OCI-M1 (cell line): Measurements from ENCODE around the gene OTOF.
"Not testable (repeated sequence)": the region's sequence is repeated elsewhere in the genome, so short reads cannot be mapped to it uniquely, and the experiment has no call there.

Experiments used
- DNase-seq: peaks from one replicate; lab custom pipeline; 2025; lab: John Stamatoyannopoulos, UW

Gene OTOF

GRCh38 chr2:26479789-26480565, 2.1 kb upstream of the OTOF start:
- DNase-seq, result no peak

DNA sequence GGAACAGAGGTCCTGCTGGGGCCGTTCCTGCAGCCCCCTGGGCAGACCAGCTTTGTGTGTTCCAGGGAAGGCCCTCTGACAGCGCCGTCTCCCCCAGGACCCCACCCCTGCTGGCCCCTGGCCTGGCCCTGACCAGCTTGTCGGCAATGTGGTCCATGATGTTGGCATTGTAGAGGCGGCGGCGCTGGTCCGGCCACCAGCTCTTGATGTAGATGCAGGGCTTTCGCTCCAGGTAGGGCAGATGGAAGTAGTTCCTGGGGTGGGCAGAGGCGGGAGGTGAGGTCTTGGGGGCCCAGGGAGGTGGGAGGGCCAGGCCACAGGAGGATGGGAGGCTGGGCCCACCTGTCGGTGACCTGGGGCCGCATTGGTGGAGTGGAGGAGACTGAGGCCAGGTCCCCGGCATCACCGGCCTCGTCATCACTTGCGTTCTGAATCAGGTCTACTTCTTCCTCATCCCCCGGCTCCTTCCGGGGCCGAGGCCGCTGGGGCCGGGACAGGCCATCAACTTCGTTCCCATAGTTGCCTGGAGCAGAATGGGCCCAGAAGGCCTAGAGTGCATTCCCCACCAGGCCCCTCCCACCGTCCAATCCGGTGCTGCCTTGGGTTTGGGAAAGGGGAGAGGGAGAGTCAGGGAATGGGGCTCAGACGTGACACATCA, 1.3 kb upstream of the OTOF start:
- DNase-seq, result no peak

DNA sequence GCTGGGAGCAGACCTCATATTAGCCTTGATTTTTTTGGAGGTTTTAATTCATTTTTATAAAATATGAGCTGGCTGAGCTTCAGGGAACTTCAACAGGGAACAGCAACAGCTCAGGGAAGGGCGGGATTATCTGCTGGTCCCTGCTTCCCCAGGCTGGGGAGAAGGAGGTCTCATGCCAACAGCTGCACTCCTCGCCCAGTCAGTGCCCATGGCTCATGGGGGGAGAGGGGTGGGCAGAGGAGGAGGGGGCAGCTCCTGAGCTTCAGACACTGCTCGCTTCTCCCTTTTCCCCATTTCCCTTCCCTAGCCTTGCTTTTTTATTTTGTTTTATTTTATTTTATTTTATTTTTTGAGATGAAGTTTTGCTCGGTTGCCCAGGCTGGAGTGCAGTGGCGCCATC, 442 bp upstream of the OTOF start:
- DNase-seq, result no peak

GRCh38 chr2:26477126-26477910, 606 bp downstream of the OTOF start:
- no peak for DNase-seq

DNA sequence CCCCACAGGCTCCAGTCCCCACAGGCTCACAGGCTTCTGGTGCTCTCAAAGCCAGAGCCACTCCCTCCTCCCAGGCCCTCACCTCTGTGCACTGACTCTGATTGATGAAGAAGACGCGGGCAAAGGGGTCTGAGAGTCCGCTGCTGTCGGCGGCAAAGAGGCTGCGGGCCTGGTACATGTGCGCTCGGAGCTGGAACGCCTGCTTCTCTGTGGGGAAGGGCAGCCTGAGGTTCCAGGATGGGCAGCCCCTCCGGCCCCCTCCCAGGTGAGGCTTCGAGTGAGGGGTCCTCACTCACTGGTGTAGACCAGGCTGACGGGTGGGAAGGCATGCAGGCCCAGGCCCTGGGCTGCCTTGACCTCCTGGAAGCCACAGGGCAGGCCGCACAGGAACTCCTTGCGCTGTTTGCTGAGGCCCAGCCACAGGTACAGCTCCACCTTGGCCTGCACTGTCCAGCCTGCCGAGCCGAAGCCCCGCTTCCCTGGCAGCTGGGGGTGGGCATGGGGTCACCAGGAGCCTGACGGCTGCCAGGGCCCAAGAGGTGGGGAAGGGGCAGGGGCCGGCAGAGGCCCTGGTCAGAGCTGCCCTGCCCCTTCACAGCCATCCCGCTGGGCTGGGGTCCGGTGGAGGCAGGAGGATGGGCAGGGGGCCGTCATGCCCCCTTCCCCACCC, 2.0 kb downstream of the OTOF start:
- DNase-seq, result no peak

GRCh38 chr2:26475037-26475436, 2.9 kb downstream of the OTOF start:
- DNase-seq, result no peak

- DNase-seq, result no peak
Observed at GRCh38 chr2:26474261-26474785, 3.6 kb downstream of the OTOF start.

DNA sequence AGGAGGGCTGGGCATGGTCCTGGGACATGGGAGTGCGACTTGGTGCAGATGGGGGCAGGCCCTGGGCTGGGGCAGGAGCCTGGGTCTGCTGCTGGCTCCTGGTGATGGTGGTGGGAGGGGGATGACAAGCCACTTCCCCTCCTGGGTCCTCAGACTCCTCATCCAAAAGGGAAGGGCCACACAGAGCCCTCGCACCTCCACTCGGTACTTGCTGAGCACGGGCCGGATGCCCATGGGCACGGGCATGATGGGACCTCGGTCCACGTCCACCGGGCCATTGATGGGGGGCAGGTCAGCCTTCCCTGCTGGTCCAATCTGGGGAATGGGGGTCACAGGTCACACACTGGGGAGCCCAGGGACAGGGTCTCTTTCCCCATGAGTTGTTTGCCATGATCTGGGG, 4.1 kb downstream of the OTOF start:
- no peak for DNase-seq

GRCh38 chr2:26472821-26473655, 4.9 kb downstream of the OTOF start:
- DNase-seq, result no peak

GRCh38 chr2:26471766-26472706, 5.9 kb downstream of the OTOF start:
- DNase-seq, result peak; percentile 7

DNA sequence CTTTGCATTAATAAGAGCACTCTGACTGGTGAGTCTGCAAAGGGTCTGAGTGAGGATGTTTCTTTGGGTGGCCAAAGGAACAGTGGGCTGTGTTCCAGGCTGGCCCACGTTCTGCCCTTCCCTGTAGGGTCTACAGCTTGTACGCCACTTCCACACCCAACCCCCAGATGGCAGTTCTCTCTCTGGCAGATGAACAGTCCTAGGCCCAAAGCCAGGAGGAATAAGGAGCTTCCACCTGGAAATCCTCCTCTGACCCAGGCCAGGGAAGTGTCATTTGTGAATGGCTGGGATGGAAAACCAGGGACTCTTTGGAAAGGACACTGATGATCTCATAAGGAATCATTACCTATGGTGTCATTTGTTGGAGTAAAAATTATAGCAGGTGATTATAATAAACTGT, 6.6 kb downstream of the OTOF start:
- no peak for DNase-seq

DNA sequence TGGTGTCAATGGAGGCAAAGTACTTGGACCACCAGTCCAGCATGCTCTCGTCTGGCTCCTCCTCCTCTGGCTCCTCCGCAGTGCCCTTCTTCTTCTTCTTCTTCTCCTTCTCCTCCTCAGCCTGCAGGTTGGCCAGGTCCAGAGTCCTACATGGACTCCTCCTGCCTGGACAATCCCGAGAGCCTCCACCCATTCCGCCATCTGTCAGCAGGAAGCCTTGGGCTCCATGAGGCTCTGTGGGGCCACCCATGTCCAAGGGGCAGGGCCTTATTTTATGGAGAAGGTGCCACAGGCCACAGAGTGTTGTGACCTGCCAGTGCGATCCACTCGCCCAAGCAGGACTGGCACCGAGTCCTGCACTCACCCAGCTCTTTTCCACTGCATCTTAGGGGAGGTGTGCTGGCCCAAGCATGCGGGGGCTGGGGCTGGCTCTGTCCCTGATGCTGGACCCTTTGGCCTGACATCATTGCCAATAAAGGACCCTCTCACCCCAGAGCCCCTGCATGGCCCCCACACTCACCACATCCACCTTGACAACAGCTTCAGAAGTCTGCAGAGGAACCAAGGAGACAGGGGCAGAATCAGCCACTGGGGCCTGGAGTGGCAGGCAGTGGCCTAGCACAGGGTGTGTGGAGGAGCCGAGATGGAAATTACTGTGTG, 7.2 kb downstream of the OTOF start:
- no peak for DNase-seq

- DNase-seq, result no peak
Observed at GRCh38 chr2:26469955-26470354, 8.0 kb downstream of the OTOF start.

DNA sequence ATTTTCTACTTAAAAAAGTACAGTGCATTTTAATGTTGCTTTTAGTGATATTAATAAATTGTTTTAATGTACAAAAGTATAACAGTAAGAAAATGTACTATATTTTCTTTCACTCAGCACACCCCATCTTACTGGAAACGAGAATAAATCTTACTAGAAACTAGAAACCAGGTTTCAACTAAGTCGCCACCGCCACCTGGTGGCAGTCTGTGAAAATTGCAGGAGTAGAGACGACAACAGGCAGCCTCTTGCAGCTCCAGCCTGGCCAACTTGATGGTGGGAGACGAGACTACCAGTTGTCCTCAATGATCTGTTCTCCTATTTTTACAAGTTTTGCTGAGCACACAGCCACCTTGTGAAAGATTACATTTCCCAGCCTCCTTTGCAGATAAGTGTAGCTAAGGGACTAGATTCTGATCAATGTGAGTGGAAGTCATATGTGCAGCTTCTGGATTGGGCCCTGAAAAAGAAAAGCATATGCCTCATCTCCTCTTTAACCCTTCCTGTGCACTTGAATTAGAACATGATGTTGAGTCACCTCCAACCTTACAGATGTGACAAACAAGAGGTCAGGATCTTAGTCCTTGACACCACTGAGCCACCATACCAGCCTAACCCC, 8.7 kb downstream of the OTOF start:
- peak; percentile 92 for DNase-seq

DNA sequence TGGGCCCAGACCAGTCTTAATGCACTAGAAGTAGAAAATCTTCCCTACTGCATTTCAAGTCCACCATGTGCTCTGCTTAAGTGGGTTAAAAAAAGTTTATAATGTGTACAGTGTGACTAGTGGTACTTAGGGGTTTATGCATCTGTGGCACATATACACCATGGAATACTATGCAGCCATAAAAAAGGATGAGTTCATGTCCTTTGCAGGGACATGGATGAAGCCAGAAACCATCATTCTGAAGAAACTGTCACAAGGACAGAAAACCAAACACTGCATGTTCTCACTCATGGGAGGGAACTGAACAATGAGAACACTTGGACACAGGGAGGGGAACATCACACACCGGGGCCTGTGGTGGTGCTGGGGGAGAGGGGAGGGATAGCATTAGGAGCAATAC, 9.4 kb downstream of the OTOF start:
- DNase-seq, result not testable (repeated sequence)

DNA sequence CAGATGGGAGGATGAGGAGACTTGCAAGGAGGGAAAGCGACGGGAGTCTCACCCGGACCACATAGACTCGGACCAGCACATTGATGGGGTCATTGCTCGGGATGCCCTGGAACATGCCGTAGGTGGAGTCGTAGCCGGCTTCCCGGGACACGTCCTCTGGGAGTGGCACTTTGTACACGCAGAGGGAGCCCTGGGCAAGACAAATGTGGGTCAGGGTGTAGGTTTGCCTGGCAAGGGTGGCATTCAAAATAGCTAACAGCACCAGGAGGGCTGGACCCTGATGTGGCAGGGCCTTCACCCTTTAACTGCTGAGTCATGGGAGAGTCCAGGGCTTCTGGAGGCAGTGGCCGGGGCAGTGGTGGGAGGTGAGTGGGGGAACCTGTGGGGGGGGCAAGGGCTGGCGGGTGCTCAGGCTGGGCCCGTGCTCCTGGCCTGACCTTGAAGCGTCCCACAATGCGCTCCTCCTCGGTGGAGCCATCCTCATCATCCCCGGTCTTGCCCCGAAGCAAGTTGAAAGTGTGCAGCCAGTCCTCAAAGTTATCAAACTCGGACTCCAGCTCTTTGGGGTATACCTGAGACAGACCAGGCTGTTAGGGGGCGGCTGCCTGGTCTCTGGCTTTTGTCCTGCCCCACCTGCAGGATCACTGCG, 11.1 kb downstream of the OTOF start:
- DNase-seq, result no peak

DNA sequence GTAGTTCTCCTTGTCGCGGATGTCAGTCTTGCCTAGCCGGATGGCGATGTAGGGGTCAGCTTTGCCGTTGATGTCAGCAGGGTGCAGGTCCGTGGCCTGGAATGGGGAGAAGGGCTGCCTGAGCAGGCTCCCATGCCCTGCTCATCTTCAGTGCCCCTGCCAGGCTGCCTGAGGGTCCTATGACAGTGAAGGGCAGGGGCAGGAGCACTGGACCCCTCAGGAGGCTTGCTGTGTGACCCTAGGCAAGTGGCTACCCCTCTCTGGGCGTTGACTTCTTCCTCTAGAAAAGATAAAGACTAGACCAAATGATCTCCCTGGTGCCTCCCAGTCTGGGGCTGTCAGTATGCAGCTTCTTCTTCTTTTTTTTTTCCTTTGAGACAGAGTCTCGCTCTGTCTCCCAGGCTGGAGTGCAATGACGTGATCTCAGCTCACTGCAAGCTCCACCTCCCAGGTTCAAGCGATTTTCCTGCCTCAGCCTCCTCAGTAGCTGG, 11.9 kb downstream of the OTOF start:
- no peak for DNase-seq

- no peak for DNase-seq
Observed at GRCh38 chr2:26465266-26465925, 12.5 kb downstream of the OTOF start.
